WERI-Rb-1 (cell line): ENCODE measurements around the gene LYRM4.
A peak's percentile ranks its signal among the peaks of the same experiment; 100 is the strongest.

Experiments
- DNase-seq: peaks from one replicate; pipeline ENCODE4 v3.0.0-alpha.2; 2020
- H3K27ac ChIP-seq: fragments of 250-450 bp; sonication (Bioruptor Pico); 2 replicates; pipeline ENCODE4 v1.5.1; 2020; ENCODE audit warnings: mild to moderate bottlenecking, moderate library complexity
- H3K27me3 ChIP-seq: fragments of 250-450 bp; sonication (Bioruptor Pico); 2 replicates; pipeline ENCODE4 v1.5.1; 2021; ENCODE audit warnings: mild to moderate bottlenecking, low read depth, moderate library complexity; ENCODE audit not compliant: insufficient read depth, severe bottlenecking
- H3K36me3 ChIP-seq: fragments of 250-450 bp; sonication (Bioruptor Pico); 2 replicates; pipeline ENCODE4 v1.5.1; 2020; ENCODE audit warnings: mild to moderate bottlenecking, moderate library complexity
- H3K4me3 ChIP-seq: 2 replicates; pipeline ENCODE4 v1.5.1; 2011; ENCODE audit warnings: low read depth, mild to moderate bottlenecking, control low read depth, low read length
- H3K9me3 ChIP-seq: fragments of 250-450 bp; sonication (Bioruptor Pico); 2 replicates; pipeline ENCODE4 v1.5.1; 2021; ENCODE audit warnings: mild to moderate bottlenecking, moderate library complexity; ENCODE audit not compliant: severe bottlenecking
- CTCF ChIP-seq: IDR thresholded peaks from 2 replicates; pipeline ENCODE4 v1.5.1; 2011; ENCODE audit warnings: low read depth, mild to moderate bottlenecking, control low read depth, inconsistent platforms, low read length

Gene LYRM4

DNA sequence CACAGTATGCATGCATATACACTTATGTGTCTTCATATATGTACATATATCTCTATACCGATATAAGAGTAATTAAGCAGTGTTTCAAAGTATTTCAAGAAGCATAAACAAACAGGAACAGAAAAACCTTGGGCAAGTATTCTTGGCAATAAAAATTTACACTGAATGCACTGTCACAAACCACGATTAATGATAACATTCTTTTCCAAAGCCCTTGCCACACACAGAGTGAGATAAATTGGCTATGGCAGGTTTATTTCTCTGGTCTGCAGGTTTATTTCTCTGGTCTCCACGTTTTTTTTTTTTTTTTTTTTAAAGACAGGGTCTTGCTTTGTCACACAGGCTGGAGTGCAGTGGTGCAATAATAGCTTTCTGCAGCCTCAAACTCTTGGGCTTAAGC lies 102.6 kb downstream of the LYRM4 start:
- H3K4me3 ChIP-seq = no peak overlapping the region
- no peaks in the 10 kb centered on the region for H3K36me3 ChIP-seq
- no peak overlapping the region for H3K27ac ChIP-seq
- TF ChIP-seq CTCF = no peak
- DNase-seq = no peak
- no peaks in the 10 kb centered on the region for H3K9me3 ChIP-seq
- no peaks in the 10 kb centered on the region for H3K27me3 ChIP-seq

- no peaks in the 10 kb centered on the region for H3K36me3 ChIP-seq
- no peak for DNase-seq
- TF ChIP-seq CTCF = no peak
- H3K27me3 ChIP-seq = no peaks in the 10 kb centered on the region
- no peaks in the 10 kb centered on the region for H3K9me3 ChIP-seq
- no peak overlapping the region; the same call in 1 of the 2 replicates for H3K27ac ChIP-seq
- no peak overlapping the region for H3K4me3 ChIP-seq
Observed at GRCh38 chr6:5157621-5158138, 103.1 kb downstream of the LYRM4 start.

GRCh38 chr6:5156627-5157026 lies 104.1 kb downstream of the LYRM4 start:
- Histone ChIP-seq H3K36me3 (no peaks in the 10 kb centered on the region), H3K27me3 (no peaks in the 10 kb centered on the region), H3K27ac (peak overlapping the region; percentile 17; the same call in 1 of the 2 replicates), H3K9me3 (no peaks in the 10 kb centered on the region), H3K4me3 (no peak overlapping the region)
- DNase-seq = no peak
- TF ChIP-seq CTCF = no peak

DNA sequence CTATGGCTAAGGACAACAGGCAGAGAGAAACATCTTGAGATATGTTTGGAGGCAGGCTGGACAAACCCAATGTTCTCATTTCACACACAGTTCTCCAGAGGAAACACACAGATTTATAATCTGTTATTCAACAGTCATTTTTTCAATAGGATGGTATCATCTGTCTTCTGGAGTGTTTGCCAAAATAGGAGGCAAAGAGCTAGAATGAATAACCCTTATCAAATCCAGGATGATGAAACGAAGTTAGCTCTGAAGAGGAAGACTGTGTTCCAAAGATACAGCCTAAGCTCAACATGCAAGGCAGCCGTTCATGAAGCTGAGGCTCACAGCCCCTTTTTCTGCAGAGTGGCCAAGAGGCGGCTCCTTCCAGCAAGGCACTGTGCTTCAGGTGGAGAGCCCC lies 104.8 kb downstream of the LYRM4 start:
- DNase-seq = no peak
- H3K36me3 ChIP-seq = no peaks in the 10 kb centered on the region
- no peak for TF ChIP-seq CTCF
- H3K27me3 ChIP-seq = no peaks in the 10 kb centered on the region
- no peaks in the 10 kb centered on the region for H3K9me3 ChIP-seq
- no peak overlapping the region for H3K4me3 ChIP-seq
- 0 out of 2 replicates have a peak overlapping the region, but pooled peaks have one; percentile 2 for H3K27ac ChIP-seq

DNA sequence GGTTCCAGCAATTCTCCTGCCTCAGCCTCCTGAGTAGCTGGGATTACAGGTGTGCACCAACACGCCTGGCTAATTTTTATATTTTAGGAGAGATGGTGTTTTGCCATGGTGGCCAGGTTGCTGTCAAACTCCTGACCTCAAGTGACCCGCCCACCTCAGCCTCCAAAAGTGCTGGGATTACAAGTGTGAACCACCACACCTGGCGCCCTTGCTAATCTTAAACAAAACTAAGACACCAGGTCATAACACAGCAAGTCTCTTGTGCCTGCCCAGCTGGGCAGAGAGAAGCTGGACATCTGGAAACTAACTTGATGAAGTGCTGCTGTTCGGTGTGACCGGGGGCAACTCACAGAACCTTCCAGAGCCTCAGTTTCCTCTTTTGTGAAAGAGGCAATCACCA lies 107.6 kb downstream of the LYRM4 start:
- peak; percentile 63 for DNase-seq
- Histone ChIP-seq H3K27ac (peak overlapping the region; percentile 68), H3K36me3 (no peaks in the 10 kb centered on the region), H3K9me3 (no peaks in the 10 kb centered on the region), H3K4me3 (no peak overlapping the region), H3K27me3 (no peaks in the 10 kb centered on the region)
- TF ChIP-seq CTCF = no peak

GRCh38 chr6:5152460-5152859 lies 108.3 kb downstream of the LYRM4 start:
- Histone ChIP-seq H3K36me3 (no peaks in the 10 kb centered on the region), H3K27ac (peak overlapping the region; percentile 68), H3K9me3 (no peaks in the 10 kb centered on the region), H3K27me3 (no peaks in the 10 kb centered on the region), H3K4me3 (no peak overlapping the region)
- DNase-seq = peak; percentile 59
- TF ChIP-seq CTCF = no peak
